NCI-H1694 treated with DMSO at 0.1 percent for 48 hours (cell line): Measurements from ENCODE around the gene PRMT7.
A peak's percentile ranks its signal among the peaks of the same experiment; 100 is the strongest.

Experiments used
- DNase-seq: peaks from one replicate; lab custom pipeline; 2025; lab: John Stamatoyannopoulos, UW

The PRMT7 gene

GRCh38 chr16:68306633-68307032 lies 4.2 kb upstream of the PRMT7 start:
- DNase-seq: no peak

- DNase-seq: no peak
Observed at GRCh38 chr16:68309799-68310198, 1.0 kb upstream of the PRMT7 start.

- DNase-seq: no peak
Observed at GRCh38 chr16:68310437-68310773, 414 bp upstream of the PRMT7 start.

- no peak for DNase-seq
Observed at GRCh38 chr16:68313116-68313515, 2.3 kb downstream of the PRMT7 start.

- DNase-seq: no peak
Observed at GRCh38 chr16:68319185-68319908, 8.5 kb downstream of the PRMT7 start.

GRCh38 chr16:68324336-68324735 lies 13.5 kb downstream of the PRMT7 start:
- DNase-seq: no peak

GRCh38 chr16:68324780-68325357 lies 14.1 kb downstream of the PRMT7 start:
- no peak for DNase-seq

GRCh38 chr16:68328151-68328859 lies 17.5 kb downstream of the PRMT7 start:
- peak; percentile 85 for DNase-seq

GRCh38 chr16:68328860-68329390 lies 18.1 kb downstream of the PRMT7 start:
- DNase-seq: no peak

GRCh38 chr16:68331879-68332410 lies 21.1 kb downstream of the PRMT7 start:
- DNase-seq: no peak

GRCh38 chr16:68332411-68333121 lies 21.7 kb downstream of the PRMT7 start:
- no peak for DNase-seq

GRCh38 chr16:68335175-68335574 lies 24.4 kb downstream of the PRMT7 start:
- no peak for DNase-seq

- DNase-seq: no peak
Observed at GRCh38 chr16:68338326-68339119, 27.7 kb downstream of the PRMT7 start.

- DNase-seq: no peak
Observed at GRCh38 chr16:68339214-68339613, 28.4 kb downstream of the PRMT7 start.

GRCh38 chr16:68342620-68343019 lies 31.8 kb downstream of the PRMT7 start:
- no peak for DNase-seq

- DNase-seq: no peak
Observed at GRCh38 chr16:68343137-68343536, 32.3 kb downstream of the PRMT7 start.

GRCh38 chr16:68344252-68344651 lies 33.4 kb downstream of the PRMT7 start:
- DNase-seq: no peak

GRCh38 chr16:68345351-68345810 lies 34.6 kb downstream of the PRMT7 start:
- DNase-seq: no peak

- DNase-seq: no peak
Observed at GRCh38 chr16:68345958-68346635, 35.3 kb downstream of the PRMT7 start.

- no peak for DNase-seq
Observed at GRCh38 chr16:68346892-68347480, 36.2 kb downstream of the PRMT7 start.
